Measurements from ENCODE around the gene VPS37B. TPM values are rescaled to one million over a fixed set of nuclear protein-coding genes. Genes with fewer than 3 reads are reported as not detected.
"Not testable (repeated sequence)": the region's sequence is repeated elsewhere in the genome, so short reads cannot be mapped to it uniquely, and the experiment has no call there.

The VPS37B gene
- total RNA-seq, 1 experiment from 2014 or later, result 111 TPM

DNA sequence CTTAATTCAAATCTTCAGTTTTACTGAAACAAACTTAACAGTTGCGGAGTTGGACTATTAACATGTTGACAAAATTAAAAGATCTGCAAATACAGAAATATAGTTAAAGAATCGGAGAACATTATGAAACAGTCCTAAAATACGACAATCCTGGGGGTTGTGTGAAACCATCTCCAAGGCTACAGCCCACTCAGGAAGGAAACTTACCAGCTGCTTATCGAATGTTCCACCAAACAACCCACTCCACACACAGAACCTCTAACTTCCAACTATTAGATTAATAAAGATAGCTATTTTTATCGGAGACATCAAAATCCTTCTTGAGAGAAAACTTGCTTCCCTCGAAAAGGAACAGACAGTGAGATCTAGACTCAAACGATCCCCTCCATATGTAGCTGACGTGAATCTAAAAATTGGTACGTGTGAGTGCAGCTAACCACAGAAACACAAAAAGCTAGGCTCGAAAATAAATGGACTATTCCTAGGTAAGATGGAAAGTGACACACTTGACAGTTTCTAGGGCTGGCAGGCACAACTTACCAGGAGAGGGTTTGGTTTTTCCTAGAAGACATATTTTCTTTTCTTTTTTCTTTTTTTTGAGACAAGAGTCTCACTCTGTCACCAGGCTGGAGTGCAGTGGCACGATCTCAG, 12.9 kb downstream of the VPS37B start:
- no peak for DNase-seq (ENCODE audit: low spot score)

GRCh38 chr12:122880668-122881067, 15.3 kb downstream of the VPS37B start:
- no peak for DNase-seq (ENCODE audit: low spot score)

DNA sequence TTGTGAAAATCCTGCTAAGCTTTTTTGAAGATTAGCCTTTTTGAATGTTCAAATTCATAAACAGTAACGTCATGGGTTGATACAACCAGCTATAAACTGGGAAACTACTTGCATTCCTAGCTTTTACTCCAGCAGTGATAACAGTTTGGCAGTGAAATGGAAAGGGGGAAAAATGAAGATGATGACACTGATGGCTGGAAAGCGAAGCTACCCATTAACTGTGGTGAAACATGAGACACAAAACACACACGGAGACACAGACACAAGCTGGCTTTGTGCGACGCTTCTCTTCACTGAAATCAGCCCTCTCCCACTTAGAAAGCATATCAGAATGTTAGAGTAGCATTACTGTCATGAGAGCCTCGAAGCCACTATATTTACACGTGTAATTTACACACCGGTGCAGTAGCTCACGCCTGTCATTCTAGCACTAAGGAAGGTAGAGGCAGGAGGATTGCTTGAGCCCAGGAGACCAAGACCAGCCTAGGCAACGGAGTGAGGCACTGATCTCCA, 15.7 kb downstream of the VPS37B start:
- no peak for DNase-seq (ENCODE audit: low spot score)

- DNase-seq (ENCODE audit: low spot score), result no peak
Observed at GRCh38 chr12:122878780-122879612, 16.9 kb downstream of the VPS37B start.

- no peak for DNase-seq (ENCODE audit: low spot score)
Observed at GRCh38 chr12:122876731-122877130, 19.2 kb downstream of the VPS37B start.

DNA sequence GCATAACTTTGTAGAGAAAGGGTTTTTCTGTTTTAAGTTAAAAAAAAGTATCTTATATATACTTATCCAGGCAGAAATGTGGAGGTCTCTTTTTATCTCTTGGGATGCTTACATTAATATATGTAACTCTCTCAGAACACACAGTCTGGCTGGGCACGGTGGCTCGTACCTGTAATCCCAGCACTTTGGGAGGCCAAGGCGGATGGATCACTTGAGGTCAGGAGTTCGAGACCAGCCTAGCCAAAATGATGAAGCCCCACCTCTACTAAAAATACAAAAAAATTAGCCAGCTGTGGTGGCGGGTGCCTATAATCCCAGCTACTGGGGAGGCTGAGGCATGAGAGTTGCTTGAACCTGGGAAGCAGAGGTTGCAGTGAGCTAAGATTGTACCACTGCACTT, 19.6 kb downstream of the VPS37B start:
- DNase-seq (ENCODE audit: low spot score), result not testable (repeated sequence)

DNA sequence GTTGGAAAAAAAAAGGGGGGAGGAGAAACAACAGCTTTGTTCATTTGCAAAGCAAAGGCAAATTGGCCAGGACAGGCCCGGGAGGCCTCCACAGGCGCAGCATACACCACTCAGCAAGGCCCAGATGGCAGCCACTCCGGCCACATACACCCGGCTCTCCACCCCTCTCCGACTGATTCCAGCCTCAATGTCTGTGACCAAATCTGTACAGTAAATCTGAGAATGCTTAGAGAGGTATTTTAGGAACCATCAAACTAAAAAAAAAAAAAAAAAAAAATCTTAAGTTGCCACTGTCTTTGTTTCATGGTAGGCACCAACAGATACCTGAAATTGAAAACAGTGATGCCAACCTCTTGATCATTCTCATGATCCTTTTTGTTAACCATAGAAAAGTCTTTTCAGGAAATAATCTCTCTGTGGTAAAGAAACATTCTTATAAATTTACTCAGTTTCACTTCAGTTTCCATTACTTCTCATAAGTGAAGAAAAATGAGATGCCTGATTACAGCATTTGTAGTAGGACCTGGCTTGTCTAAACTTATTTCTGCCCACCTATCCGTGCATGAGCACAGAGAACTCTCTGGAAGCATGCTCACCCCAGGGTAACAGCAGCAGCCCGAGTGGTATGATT, 20.2 kb downstream of the VPS37B start:
- DNase-seq (ENCODE audit: low spot score), result no peak

DNA sequence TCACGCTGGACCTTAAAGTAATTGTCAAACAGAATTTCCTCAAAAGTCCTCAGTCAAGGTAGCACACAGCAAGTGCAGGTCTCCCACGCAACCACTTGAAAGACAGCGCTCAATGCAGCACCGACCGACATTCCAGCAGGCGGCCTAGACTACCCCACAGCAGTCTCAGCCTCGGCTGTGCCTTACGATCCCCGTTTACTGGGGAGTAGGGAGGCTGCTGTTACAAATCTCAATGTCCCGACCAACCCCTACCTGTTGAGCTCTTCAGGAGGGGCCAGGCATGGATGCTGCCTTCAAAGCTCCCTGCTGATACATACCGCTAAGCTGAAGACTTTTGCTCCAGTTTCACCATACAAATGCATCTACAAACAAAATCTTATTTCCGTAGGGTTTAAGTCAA, 21.8 kb downstream of the VPS37B start:
- DNase-seq (ENCODE audit: low spot score), result no peak

- no peak for DNase-seq (ENCODE audit: low spot score)
Observed at GRCh38 chr12:122873540-122873939, 22.4 kb downstream of the VPS37B start.

GRCh38 chr12:122872815-122873361, 23.0 kb downstream of the VPS37B start:
- no peak for DNase-seq (ENCODE audit: low spot score)

GRCh38 chr12:122871851-122872780, 23.8 kb downstream of the VPS37B start:
- DNase-seq (ENCODE audit: low spot score), result peak; percentile 87

GRCh38 chr12:122870867-122871664, 24.9 kb downstream of the VPS37B start:
- DNase-seq (ENCODE audit: low spot score), result no peak

DNA sequence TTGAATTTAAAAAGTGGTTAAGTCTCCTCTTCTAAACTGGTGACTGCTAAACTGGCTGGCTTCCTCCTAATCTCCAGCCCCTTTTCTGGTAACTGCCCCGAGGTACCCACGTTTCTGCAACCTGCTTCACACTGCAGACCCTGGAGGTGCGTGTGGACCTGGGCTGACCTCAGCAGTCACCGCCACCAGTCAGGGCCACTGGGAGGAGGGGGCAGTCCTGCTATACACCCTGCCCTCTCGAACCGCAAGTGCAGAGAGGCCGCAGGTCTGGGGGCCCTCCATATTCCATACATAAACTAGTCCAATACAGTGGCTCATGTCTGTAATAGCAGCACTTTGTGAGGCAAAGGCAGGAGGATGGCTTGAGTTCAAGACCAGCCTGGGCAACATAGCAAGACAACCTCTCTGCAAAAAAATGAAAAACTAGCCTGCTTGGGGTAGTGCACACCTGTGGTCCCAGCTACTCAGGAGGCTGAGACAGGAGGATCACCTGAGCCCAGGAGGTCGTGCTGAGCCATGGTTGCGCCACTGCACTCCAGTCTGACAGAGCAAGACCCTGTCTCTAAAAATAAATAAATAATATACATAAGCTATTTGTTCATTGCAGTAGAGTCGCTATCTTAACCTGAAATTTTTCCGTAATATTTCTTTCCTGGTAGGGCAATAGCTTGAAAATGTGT, 25.6 kb downstream of the VPS37B start:
- DNase-seq (ENCODE audit: low spot score), result no peak

- no peak for DNase-seq (ENCODE audit: low spot score)
Observed at GRCh38 chr12:122869207-122869973, 26.5 kb downstream of the VPS37B start.

- no peak for DNase-seq (ENCODE audit: low spot score)
Observed at GRCh38 chr12:122868471-122869177, 27.3 kb downstream of the VPS37B start.

GRCh38 chr12:122867691-122868461, 28.0 kb downstream of the VPS37B start:
- DNase-seq (ENCODE audit: low spot score), result peak; percentile 69

- DNase-seq (ENCODE audit: low spot score), result no peak
Observed at GRCh38 chr12:122866950-122867607, 28.8 kb downstream of the VPS37B start.

Data from HT-29 (cell line).